Caki2 (cell line): ENCODE results near the gene ZNF354C. TPM values are rescaled to one million over a fixed set of nuclear protein-coding genes. Genes with fewer than 3 reads are reported as not detected.

ENCODE experiments used
- DNase-seq: peaks from one replicate; pipeline ENCODE4 v3.0.0-alpha.2; 2015; ENCODE audit warnings: low read depth
- in situ Hi-C: cut with HindIII; loops from 2 replicates; pipeline ENCODE4 v1.10.0; 2016; ENCODE audit warnings: low sequenced_read_pairs, low pct_unique_long_range_greater_than_20kb, mixed read lengths
- total RNA-seq: library from RNA; depleted of rRNA; stranded (reverse); fragments of >200 nt; shearing (Covaris generic); gene quantifications from 2 replicates; pipeline ENCODE4 v1.2.3, GENCODE V29; 2014; ENCODE audit warnings: low replicate concordance

The ZNF354C gene
- total RNA-seq, 1 experiment from 2014 or later = not detected

GRCh38 chr5:179112469-179113142 lies 52.4 kb downstream of the ZNF354C start:
- in situ Hi-C loops = no loop called here

DNA sequence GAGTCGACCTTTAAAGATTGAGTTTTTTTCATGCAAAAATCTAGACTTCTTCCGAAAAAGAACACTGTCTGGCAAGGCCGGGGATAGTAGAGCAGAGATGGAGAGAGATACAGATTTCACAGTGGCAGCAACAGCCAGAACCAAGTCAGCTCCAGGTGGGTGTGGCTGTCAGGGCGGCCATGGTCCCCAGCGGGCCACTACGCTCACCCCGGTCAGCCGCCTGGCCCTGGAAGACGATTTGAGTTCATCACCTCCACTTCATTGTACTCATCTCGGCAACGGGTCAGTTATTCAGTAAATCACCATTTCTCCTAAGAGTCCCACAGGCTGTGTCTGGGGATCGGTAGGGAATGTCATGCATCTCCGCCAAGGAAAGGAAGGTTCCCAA lies 53.0 kb downstream of the ZNF354C start:
- no peak for DNase-seq
- in situ Hi-C loops = no loop called here

More at GRCh38 chr5:179112469-179113142, 52.4 kb downstream of the ZNF354C start:
- no peak for DNase-seq

- in situ Hi-C loops = no loop called here
- no peak for DNase-seq
Observed at GRCh38 chr5:179113945-179114641, 53.9 kb downstream of the ZNF354C start.

DNA sequence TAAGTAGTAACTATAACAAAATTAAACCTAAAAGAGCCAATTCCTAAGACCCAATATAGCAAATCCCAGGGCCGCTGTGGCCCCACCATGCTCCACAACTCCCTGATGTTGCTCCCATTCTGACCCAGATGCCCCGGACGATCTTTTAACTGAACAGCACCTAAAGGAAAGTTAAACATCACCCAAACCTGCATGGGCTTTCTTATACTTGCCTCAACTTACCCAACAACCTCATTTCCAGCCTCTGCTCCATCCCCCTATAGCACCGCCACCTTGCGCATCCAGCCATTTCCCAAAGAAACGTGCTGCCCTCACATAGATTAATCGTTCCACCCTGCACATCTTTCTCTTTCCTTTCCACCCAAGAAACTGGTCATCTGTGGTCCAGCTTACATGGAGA lies 54.6 kb downstream of the ZNF354C start:
- no peak for DNase-seq
- in situ Hi-C loops = no loop called here

- in situ Hi-C loops = no loop called here
- DNase-seq = no peak
Observed at GRCh38 chr5:179115307-179115706, 55.1 kb downstream of the ZNF354C start.

GRCh38 chr5:179115845-179116524 lies 55.8 kb downstream of the ZNF354C start:
- in situ Hi-C loops = no loop called here
- no peak for DNase-seq

DNA sequence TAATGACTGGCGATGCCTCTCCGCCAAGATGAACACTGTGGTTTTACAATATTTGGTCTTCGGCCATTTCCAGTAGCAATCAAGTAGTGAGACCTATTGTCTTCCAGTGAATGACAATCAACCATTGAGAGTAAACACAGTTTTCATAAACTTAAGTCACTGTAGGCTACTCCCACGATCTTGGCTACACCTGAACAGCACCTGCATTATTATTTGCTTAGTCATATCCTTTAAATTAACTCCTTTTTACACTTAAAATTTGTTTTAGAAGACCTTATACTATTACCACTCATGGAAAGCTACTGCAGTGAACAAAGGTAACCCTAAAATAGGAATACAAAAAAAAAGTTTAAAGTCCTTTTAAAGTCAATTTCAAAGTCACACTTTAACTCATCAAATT lies 58.2 kb downstream of the ZNF354C start:
- in situ Hi-C loops = no loop called here

DNA sequence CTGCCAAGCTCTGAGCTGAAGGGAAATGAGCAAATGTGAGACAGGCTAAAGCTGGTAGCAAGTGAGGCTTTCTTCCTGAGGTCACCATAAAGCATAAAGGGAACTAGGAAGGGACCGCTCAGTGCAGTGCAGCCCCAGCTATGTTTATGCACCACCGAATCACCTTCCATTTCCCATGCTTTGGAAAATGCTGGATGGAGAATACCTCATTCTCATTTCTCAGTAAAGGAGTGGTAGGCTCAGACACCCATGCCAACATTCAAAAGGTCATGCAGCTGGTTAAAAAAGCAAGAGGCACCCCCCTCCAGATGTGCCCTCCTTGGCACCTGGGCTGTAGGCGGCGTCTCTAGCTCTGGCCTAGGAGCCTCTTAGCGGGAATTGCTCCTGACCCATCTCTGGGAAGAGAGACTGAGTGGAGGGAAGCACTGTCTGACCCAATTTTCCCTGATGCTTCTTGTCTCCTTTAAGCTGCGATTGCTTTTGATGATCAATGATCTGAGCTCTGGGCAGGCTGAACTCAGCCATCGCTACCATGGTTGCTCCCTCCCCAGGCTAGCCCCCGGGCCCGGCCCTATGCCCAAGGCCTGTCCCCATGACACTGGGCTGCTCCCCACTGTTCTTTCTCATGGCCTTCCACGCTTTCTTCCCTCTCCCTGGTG lies 58.7 kb downstream of the ZNF354C start:
- in situ Hi-C loops = no loop called here
- no peak for DNase-seq

More for the DNA sequence above, 58.2 kb downstream of the ZNF354C start:
- no peak for DNase-seq

DNA sequence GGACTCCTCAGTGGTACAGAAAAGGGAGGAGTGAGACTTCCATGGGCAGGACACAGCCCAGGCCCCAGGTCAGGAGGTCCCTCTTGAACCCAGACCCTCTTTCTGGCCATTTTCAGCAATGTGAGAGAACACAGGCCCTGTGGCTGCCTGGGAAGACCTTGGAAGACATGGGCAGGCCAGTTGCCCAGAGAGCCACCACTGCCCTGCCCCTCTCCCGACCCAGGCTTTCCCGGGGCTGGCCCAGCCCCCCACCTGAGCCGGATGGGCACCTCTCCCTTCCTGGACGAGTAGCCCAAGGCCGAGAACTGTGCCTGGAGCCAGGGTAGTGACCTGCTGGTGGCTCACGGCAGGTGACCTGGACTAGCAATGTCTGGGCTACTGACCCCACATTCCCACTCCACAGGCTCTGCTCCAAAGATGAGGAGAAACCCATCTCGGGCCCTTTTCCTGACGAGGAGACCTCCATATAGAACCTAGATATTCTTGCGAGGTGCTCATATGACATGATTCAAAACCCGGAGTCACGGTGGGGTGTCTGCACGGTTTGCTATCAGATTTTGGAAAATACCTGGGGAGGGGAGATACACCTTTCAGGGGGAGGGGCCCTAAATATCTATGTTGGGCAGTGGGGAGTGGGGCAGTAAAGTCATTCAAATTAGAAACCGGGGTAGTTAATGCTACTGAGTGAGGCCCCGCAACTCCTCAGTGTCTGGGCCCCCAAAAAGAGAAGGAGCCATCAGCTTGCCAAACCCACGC lies 59.4 kb downstream of the ZNF354C start:
- in situ Hi-C loops = no loop called here
- no peak for DNase-seq

GRCh38 chr5:179120421-179120861 lies 60.3 kb downstream of the ZNF354C start:
- DNase-seq = no peak
- in situ Hi-C loops = no loop called here

- in situ Hi-C loops = no loop called here
- DNase-seq = no peak
Observed at GRCh38 chr5:179120951-179121666, 60.9 kb downstream of the ZNF354C start.

GRCh38 chr5:179121667-179122111 lies 61.5 kb downstream of the ZNF354C start:
- in situ Hi-C loops = no loop called here
- no peak for DNase-seq

DNA sequence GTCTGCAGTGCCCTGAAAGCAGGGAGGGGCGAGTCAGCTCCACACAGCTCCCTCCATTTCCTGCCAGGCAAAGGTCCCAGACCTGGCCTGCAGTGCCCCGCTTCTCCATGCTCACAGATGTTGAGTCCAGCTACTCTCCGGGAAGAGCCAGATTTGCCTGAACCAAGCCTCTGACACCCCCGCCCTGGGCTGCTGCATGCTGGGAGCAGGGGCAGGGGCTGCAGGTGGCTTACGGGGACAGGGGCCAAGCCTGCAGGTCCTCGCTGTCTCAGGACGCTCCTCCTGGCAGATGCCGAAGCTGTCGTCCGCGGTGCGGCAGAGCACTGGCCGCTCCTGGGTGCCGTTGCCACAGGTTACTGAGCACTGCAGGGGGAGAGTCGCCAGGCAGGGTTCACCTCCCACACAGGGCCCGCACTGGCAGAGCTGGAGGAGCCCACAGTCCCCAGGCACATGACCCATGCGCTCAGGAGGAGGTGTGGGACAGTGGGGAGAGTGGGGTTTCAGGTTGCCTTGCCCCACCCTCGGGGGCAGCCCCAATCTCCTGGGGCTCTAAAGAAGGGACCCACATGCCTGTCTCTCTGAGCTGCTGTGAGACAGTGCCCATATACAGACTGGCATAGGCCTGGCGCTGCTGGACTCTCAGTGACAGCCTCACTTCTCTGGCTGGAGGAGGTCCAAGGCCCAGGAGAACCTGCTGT lies 62.4 kb downstream of the ZNF354C start:
- DNase-seq = no peak
- in situ Hi-C loops = no loop called here

DNA sequence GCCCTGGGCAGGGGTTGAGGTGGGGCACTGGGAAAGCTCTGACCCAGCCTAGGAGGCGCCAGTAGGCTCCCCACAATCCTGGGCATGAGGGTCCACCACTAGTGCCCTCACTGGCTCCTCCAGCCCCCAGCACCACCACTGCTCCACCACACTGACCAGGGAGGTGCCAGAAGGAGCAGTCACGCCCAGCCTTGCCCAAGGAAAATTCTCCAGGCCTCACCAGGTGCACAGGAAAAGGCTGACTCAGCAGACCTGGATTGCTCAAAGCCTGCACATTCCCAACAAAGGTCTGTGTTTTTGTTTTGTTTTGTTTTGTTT lies 62.9 kb downstream of the ZNF354C start:
- in situ Hi-C loops = no loop called here
- DNase-seq = no peak

DNA sequence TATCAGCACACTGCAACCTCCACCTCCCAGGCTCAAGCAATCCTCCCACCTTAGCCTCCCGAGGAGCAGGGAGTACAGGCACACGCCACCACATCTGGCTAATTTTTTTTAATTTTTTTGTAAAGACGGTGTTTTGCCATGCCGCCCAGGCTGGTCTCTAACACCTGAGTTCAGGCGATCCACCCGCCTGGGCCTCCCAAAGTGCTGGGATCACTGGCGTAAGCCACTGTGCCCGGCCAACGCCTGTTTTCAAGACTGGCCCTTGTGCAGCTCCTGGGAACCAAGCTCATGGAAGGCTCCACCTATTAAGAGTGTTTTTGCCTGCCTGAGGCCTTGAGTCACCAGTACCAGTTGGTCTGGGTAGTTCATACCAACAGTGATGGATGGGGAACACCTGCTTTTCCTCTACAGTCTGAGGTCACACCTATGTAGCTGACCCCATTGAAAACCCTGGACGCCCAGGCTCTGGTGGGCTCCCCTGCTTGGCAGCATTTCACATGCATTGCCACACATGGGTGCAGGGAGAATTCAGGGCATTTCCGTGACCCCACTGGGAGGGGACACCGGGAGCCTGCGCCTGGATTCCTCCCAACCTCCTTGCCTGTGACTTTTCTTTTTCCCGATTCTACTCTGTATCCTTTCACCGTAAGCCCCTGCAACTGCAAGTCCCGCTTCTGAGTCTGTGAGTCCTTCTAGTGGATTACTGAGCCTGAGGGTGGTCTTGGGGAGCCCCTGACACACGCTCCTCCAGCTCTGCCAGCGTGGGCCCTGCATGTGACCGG lies 63.5 kb downstream of the ZNF354C start:
- DNase-seq = no peak
- in situ Hi-C loops = no loop called here

GRCh38 chr5:179124273-179124852 lies 64.2 kb downstream of the ZNF354C start:
- in situ Hi-C loops = no loop called here
- no peak for DNase-seq
